GM19240 (cell line): Measurements from ENCODE around the gene SERPINA4.
"Not testable (repeated sequence)": the region's sequence is repeated elsewhere in the genome, so short reads cannot be mapped to it uniquely, and the experiment has no call there.

Experiments
- DNase-seq: peaks from one replicate; pipeline ENCODE4 v3.0.0; 2011; ENCODE audit warnings: low spot score; ENCODE audit not compliant: insufficient read length

SERPINA4 gene

GRCh38 chr14:94564381-94564780, 3.1 kb downstream of the SERPINA4 start:
- no peak for DNase-seq

DNA sequence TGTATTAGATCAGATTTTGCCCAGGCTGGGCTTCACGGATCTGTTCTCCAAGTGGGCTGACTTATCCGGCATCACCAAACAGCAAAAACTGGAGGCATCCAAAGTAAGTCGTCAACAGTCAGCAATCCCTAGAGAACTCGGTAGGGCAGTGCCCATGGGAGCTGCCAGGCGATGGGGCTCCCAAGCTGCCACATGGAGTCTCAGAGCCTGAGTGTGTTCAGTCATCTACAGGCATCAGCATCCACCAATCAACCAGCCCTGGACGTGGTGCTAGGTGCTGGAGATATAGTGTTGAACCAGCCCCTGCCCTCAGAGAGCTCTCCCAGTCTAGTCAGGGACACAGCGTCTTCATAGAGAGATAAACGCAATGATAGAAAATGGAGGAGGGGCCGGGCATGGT, 6.9 kb downstream of the SERPINA4 start:
- no peak for DNase-seq

- no peak for DNase-seq
These were observed 8.2 kb downstream of the SERPINA4 start for GRCh38 chr14:94569381-94570001.

DNA sequence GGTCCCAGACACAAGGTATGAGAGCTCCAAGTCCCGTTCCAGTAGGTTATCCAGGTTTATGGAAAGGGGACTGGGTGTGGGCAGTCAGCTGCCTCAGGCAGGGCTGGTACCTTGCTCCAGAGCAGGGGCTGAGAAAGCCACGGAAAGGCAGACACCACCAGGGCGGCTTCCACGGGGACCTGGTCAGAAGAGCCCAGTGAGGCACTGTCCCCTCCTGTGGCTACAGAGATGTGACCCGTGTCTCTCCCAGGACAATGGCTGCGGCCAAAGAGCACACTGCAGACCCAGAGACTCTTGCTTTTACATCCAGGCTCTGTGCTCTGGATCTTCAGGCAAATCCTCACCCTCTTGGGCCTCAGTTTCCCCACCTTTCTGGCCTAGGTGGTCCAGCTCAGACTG, 8.8 kb downstream of the SERPINA4 start:
- DNase-seq = no peak

- DNase-seq = no peak
These were observed 9.2 kb downstream of the SERPINA4 start for GRCh38 chr14:94570440-94570839.

DNA sequence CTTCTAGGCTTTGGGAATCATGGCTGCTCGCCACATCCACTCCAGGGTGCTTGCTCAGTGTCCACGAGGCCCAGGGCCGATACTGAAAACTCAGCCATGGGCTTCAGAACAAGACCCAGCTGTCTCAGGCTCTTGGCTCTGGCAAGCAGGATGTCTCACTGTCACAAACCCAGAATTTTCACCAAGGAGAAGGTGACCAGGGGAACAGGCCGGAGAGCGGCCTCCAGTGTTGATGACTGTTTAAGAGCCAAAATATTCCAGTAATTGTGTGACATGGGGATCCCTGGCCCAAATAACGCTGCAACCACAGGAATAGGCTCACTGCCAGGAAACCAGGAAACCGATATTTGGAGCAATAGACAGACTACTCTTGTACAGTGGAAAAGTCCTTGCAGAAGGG, 10.2 kb downstream of the SERPINA4 start:
- DNase-seq = no peak

- DNase-seq = no peak
These were observed 10.7 kb downstream of the SERPINA4 start for GRCh38 chr14:94571950-94572349.

DNA sequence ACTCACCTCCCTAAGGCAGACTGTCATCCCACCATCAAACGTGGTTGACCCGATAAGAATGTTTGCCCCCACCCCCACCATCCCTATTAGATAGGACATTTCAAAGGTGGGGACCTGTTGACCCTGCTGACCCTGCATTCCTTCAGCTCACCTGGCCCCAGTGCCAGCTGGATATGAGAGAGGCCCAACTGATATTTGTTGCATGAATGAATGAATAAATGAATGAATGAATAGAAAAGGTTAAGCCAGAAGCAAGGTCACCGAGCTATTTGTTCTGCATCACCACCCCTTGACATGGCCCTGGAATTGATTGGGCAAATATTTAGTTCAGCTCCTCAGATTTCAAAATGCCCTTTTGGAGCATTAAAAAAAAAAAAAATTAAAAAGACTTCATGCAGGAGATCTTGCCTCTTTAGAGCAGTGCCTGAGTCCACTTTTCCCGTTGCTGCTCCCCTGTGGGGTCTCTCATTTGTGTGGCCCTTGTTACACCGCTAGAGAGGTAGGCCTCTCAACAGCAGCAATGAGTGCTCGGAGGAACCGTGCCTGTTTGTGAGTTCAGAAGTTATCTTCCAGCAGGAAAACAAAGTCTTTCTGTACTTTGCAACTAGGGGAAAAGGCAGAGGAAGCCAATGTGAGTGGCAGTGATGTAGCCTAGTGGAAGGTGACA, 11.5 kb downstream of the SERPINA4 start:
- no peak for DNase-seq

DNA sequence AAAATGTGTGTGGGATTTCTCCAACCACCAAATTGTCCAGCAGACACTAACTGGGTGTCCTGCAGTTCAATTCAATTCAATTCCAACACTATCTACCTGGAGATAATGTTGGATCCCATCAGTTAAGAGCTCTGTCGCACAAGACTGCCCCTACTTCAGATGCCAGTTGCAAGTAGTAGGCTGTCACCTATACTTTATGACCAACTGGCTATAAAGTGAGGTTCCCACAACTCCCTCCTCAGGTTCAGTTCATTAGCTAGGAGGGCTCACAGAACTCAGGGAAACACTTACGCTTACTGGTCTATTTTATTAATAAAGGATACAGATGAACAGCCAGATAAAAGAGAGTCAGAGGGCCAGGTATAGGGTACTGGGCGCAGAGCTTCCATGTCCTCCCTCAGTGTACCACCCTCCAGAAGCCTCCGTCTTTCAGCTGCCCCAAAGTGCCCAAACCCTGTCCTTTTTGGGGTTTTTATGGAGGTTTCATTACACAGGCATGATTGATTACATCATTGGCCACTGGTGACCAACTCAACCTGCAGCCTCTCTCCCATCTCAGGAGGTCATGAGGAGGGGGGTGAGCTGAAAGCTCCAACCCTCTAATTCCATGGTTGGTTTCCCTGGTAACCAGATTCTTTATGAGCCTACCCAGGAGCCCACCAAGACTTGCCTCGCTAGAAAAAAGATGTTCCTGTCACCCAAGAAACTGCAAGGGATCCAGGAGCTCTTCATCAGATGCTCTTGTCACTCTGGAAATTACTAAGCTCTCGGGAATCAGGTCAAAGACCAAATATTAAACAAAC, 12.4 kb downstream of the SERPINA4 start:
- no peak for DNase-seq

DNA sequence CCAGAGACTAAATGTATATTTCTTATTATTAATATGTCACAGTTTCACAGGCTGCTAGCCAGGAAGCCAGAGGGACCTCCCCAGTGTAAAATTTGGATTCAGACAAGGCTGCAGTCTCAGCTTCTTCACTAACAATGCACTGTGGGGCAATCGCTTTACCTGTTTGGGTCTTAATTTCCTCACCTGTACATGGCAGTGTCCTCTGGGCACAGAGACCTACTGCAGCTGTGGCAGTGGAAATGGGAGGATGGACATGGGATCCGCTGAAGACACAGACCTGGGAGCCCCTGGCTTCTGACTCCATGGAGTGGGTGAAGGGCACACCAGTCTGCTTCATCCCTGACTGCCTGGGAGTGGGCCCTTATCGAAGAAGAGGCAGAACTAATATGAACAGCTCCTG, 13.1 kb downstream of the SERPINA4 start:
- DNase-seq = no peak

GRCh38 chr14:94575730-94576585, 14.7 kb downstream of the SERPINA4 start:
- DNase-seq = no peak

- DNase-seq = not testable (repeated sequence)
These were observed 16.2 kb downstream of the SERPINA4 start for GRCh38 chr14:94577472-94577871.

DNA sequence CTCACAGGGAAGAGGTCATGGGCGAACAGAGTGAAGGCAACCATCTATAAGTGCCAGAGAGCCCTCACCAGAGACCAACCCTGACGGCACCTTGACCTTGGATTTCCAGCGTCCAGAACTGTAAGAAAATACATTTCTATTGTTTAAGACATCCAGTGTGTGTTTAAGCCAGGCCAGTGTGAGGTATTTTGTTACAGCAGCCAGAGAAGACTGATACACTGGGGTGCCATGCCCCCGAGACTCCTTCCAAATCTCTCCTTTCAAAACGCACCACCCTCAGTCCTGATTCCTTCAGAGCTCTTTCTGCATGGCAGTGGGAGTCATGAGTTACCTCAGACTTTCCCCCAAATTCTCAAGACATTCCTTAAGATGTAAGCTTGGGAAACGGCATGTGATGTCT, 17.5 kb downstream of the SERPINA4 start:
- no peak for DNase-seq

GRCh38 chr14:94581127-94581999, 20.1 kb downstream of the SERPINA4 start, which contains the start of gene SERPINA5:
Gene SERPINA5 (plus strand): TSS chr14:94581426. CDS start chr14:94587363, 5,937 bp downstream.
- DNase-seq = no peak

GRCh38 chr14:94582199-94582750, 21.0 kb downstream of the SERPINA4 start:
- no peak for DNase-seq

GRCh38 chr14:94582851-94583250, 21.6 kb downstream of the SERPINA4 start:
- DNase-seq = no peak

DNA sequence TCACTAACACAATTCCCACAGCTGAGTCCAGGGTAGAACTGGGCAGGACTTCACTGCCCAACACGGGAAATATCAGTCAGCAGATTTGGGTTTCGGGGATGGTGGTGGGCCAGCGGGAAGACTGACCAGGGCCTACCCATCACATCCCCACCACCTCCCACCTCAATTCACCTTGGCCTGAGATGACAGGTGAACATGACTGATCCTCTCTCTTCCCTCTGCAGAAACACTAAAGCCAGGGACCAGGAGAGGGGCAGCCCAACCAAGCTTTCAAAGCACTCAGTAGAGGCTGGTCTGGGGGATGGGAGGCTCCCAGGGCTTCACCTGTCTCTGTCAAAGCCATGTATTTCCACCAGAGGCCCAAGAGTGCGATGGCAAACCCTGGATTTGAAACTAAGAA, 22.3 kb downstream of the SERPINA4 start:
- DNase-seq = no peak

DNA sequence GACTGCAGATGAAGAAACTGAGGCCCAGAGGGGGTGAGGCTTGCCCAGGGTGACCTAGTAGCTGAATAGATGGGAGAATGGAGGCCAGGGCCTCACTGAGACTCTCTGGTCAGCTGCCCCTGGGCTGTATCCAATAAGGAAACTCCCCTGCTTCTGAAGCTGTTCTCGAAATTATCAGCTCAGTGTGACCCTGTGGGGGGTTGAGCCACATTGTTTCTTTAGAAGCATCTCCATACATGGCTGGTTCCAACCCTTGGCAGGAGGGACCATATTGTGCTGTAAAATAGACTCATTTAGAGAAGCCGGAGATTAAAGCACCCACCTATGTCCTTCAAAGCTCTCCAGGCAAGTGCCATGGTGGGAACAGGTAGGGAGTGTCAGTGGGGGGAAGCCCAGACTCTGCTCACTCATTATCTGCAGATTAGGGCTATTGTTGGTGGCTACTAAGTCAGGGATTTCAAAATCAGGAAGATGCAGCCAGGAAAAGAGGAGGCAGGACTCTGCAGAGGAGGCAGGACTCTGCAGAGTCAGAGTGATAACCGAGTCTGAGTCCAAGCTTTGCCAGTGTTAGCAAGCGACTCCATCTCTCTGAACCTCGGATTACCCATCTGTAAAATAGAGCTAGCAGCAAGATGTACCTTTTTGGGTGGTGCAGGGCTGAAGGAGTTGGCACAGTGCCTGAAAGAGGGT, 23.5 kb downstream of the SERPINA4 start:
- no peak for DNase-seq

DNA sequence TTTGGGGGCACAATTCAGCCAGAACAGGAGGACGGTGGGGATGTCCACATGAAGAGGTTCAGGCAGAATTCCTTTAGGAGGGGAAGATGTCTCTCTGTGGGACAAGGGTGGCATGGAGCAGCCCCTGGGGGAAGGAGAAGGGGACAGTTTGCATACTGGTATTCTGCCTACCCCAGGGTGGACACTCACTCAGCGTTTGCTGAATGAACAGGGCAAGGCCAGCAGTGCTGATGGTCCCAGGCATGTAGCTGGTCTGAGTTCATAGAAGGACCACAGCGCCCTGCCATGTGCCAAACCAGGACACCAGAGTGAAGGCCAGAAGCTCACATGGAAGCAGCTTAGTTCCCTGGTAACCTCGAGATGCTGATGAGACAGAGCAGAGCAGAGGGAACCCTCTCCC, 25.4 kb downstream of the SERPINA4 start:
- DNase-seq = no peak

GRCh38 chr14:94588311-94588710, 27.1 kb downstream of the SERPINA4 start:
- no peak for DNase-seq
